ENCODE measurements around the gene CACHD1. TPM values are rescaled to one million over a fixed set of nuclear protein-coding genes. Genes with fewer than 3 reads are reported as not detected.

Gene CACHD1
- total RNA-seq, 1 donor from 2014 or later: 4.3 TPM

GRCh38 chr1:64489707-64490106 lies 19.8 kb downstream of the CACHD1 start:
- Histone ChIP-seq H3K36me3 (no peaks in the 10 kb centered on the region), H3K27me3 (no peaks in the 10 kb centered on the region), H3K4me1 (no peaks in the 10 kb centered on the region), H3K27ac (no peak overlapping the region), H3K9me3 (no peaks in the 10 kb centered on the region), H3K4me3 (no peak overlapping the region)
- DNase-seq (ENCODE audit: low spot score in 2 of 2): no peak
- intact Hi-C loops (cut with DNase I): no loop called here
- no peak for TF ChIP-seq CTCF (IDR thresholded peaks at IDR 0.05)

- no peaks in the 10 kb centered on the region for H3K36me3 ChIP-seq
- H3K9me3 ChIP-seq: no peaks in the 10 kb centered on the region
- H3K27ac ChIP-seq: no peak overlapping the region
- no peak overlapping the region for H3K4me3 ChIP-seq
- DNase-seq (ENCODE audit: low spot score in 2 of 2): no peak
- no peaks in the 10 kb centered on the region for H3K4me1 ChIP-seq
- H3K27me3 ChIP-seq: no peaks in the 10 kb centered on the region
- intact Hi-C loops (cut with DNase I): no loop called here
- TF ChIP-seq CTCF (IDR thresholded peaks at IDR 0.05): no peak
Observed at GRCh38 chr1:64490213-64490818, 20.4 kb downstream of the CACHD1 start.

- H3K9me3 ChIP-seq: no peaks in the 10 kb centered on the region
Observed at GRCh38 chr1:64492424-64492823, 22.5 kb downstream of the CACHD1 start.

GRCh38 chr1:64493831-64494230 lies 23.9 kb downstream of the CACHD1 start:
- intact Hi-C loops (cut with DNase I): no loop called here
- Histone ChIP-seq H3K36me3 (no peaks in the 10 kb centered on the region), H3K27me3 (no peaks in the 10 kb centered on the region), H3K4me3 (no peak overlapping the region), H3K27ac (no peak overlapping the region), H3K9me3 (no peaks in the 10 kb centered on the region), H3K4me1 (peaks cover 0 to 4% of the 10 kb centered on the region in 2 donors)
- no peak for DNase-seq (ENCODE audit: low spot score in 2 of 2)
- no peak for TF ChIP-seq CTCF (IDR thresholded peaks at IDR 0.05)

More at GRCh38 chr1:64492424-64492823, 22.5 kb downstream of the CACHD1 start:
- no peak for DNase-seq (ENCODE audit: low spot score in 2 of 2)
- Histone ChIP-seq H3K36me3 (no peaks in the 10 kb centered on the region), H3K27me3 (no peaks in the 10 kb centered on the region), H3K4me1 (peaks cover 0 to 4% of the 10 kb centered on the region in 2 donors), H3K4me3 (no peak overlapping the region), H3K27ac (no peak overlapping the region)
- no peak for TF ChIP-seq CTCF (IDR thresholded peaks at IDR 0.05)
- intact Hi-C loops (cut with DNase I): no loop called here

GRCh38 chr1:64494659-64495058 lies 24.7 kb downstream of the CACHD1 start:
- Histone ChIP-seq H3K27ac (no peak overlapping the region), H3K9me3 (no peaks in the 10 kb centered on the region), H3K4me1 (peaks cover 0 to 4% of the 10 kb centered on the region in 2 donors), H3K27me3 (no peaks in the 10 kb centered on the region), H3K4me3 (no peak overlapping the region), H3K36me3 (no peaks in the 10 kb centered on the region)
- intact Hi-C loops (cut with DNase I): loop anchor here (5.0 kb wide), 1 partner anchor 48 kb away; no protein-coding TSS in a partner anchor
- DNase-seq (ENCODE audit: low spot score in 2 of 2): no peak
- TF ChIP-seq CTCF (IDR thresholded peaks at IDR 0.05): no peak

Measured in ascending aorta (tissue), 2 donors.